Hematopoietic multipotent progenitor cell treated with erythropoietin and hydrocortisone succinate and interleukin-3 and kit ligand, for 17 days (in vitro differentiated cells): Measurements from ENCODE around the gene TOMM40L.
A peak's percentile ranks its signal among the peaks of the same experiment; 100 is the strongest.
"Not testable (repeated sequence)": the region's sequence is repeated elsewhere in the genome, so short reads cannot be mapped to it uniquely, and the experiment has no call there.

Experiments used
- DNase-seq: peaks from one replicate; pipeline ENCODE4 v3.0.0-alpha.2; 2015; ENCODE audit warnings: low spot score

Gene TOMM40L

GRCh38 chr1:161222175-161223019 is 3.5 kb upstream of the TOMM40L start:
- DNase-seq = no peak

GRCh38 chr1:161223805-161224694 is 1.8 kb upstream of the TOMM40L start:
- no peak for DNase-seq

- DNase-seq = not testable (repeated sequence)
Measured at GRCh38 chr1:161224695-161225087, 1.2 kb upstream of the TOMM40L start.

- no peak for DNase-seq
Measured at GRCh38 chr1:161225178-161225533, 704 bp upstream of the TOMM40L start.

GRCh38 chr1:161226320-161226711 is 456 bp downstream of the TOMM40L start:
- DNase-seq = no peak

- DNase-seq = no peak
Measured at GRCh38 chr1:161226759-161227158, 899 bp downstream of the TOMM40L start.

- peak; percentile 89 for DNase-seq
Measured at GRCh38 chr1:161227196-161227871, 1.5 kb downstream of the TOMM40L start.

GRCh38 chr1:161228032-161228431 is 2.2 kb downstream of the TOMM40L start:
- DNase-seq = no peak

- no peak for DNase-seq
Measured at GRCh38 chr1:161229896-161230295, 4.0 kb downstream of the TOMM40L start.

- no peak for DNase-seq
Measured at GRCh38 chr1:161230762-161231161, 4.9 kb downstream of the TOMM40L start.

- no peak for DNase-seq
Measured at GRCh38 chr1:161233102-161233501, 7.2 kb downstream of the TOMM40L start.

GRCh38 chr1:161235957-161236775 is 10.3 kb downstream of the TOMM40L start:
- DNase-seq = no peak

- DNase-seq = no peak
Measured at GRCh38 chr1:161238039-161238473, 12.2 kb downstream of the TOMM40L start, which contains the start of gene NR1I3. Gene NR1I3, minus strand, starts transcription at chr1:161238203. Its CDS starts 1,638 bp downstream, at chr1:161236565.

- no peak for DNase-seq
Measured at GRCh38 chr1:161241682-161242081, 15.8 kb downstream of the TOMM40L start.

GRCh38 chr1:161242313-161242712 is 16.5 kb downstream of the TOMM40L start:
- no peak for DNase-seq

GRCh38 chr1:161244888-161245287 is 19.0 kb downstream of the TOMM40L start:
- no peak for DNase-seq

- not testable (repeated sequence) for DNase-seq
Measured at GRCh38 chr1:161250100-161250499, 24.2 kb downstream of the TOMM40L start.

GRCh38 chr1:161250829-161251228 is 25.0 kb downstream of the TOMM40L start:
- DNase-seq = no peak

GRCh38 chr1:161251579-161251978 is 25.7 kb downstream of the TOMM40L start:
- no peak for DNase-seq

- DNase-seq = not testable (repeated sequence)
Measured at GRCh38 chr1:161255302-161255701, 29.4 kb downstream of the TOMM40L start.

GRCh38 chr1:161255955-161256520 is 30.2 kb downstream of the TOMM40L start:
- not testable (repeated sequence) for DNase-seq
